HG02943 (cell line): ENCODE results near the gene LRP2.
"Not testable (repeated sequence)": the region's sequence is repeated elsewhere in the genome, so short reads cannot be mapped to it uniquely, and the experiment has no call there.

ENCODE experiments used
- ATAC-seq: cut with Tn5 transposase; IDR thresholded peaks from one replicate; pipeline ENCODE4 v1.9.1; 2021; ENCODE audit warnings: mild to moderate bottlenecking, low read depth, moderate library complexity; ENCODE audit not compliant: unreplicated experiment

LRP2 gene

GRCh38 chr2:169303579-169304305 lies 58.6 kb downstream of the LRP2 start:
- ATAC-seq: no peak

- ATAC-seq: no peak
Observed at GRCh38 chr2:169302364-169302763, 60.0 kb downstream of the LRP2 start.

- ATAC-seq: no peak
Observed at GRCh38 chr2:169301596-169302335, 60.6 kb downstream of the LRP2 start.

DNA sequence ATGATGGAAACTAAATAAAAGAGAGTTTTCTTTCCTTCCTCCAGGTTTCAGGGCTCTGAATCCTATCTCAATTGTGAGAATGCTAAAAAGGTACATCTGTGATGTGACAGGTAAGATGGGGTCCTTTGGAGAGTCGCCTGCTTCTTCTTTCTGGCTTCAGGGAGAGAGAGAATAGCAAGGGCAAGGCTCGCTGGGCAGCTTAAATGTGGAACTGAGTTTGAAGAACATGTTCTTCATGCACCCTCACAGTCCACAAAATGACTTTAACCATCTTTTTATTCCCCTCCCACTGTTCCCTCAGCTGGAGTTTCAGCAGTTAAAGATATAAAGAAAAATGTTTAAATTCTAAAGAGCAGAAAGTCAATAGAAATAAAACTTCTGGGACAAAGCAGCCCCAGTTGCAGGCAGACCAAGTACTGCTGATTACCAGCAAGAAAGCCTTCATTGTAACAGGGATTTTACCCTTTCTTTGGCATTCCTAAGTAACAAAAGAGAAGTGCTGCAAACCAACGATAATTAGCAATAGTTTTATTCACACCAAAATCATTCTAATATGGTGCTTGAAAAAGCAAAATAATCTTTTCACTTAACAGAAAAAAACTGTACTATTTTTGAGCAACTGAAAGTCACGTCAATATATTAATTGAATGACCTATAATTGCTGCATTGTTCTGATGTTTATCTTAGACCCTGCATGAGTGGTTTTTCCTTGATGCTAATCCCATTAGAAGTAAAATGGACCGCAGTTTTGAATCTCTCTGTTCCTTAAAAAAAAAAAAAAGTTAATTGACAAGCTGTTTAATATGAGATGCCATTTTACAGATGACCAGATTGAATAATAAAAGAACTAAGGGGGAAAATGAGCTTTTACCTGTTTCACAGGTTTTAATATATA lies 61.5 kb downstream of the LRP2 start:
- no peak for ATAC-seq

- ATAC-seq: no peak
Observed at GRCh38 chr2:169298007-169298406, 64.3 kb downstream of the LRP2 start.

- no peak for ATAC-seq
Observed at GRCh38 chr2:169294001-169294675, 68.2 kb downstream of the LRP2 start.

DNA sequence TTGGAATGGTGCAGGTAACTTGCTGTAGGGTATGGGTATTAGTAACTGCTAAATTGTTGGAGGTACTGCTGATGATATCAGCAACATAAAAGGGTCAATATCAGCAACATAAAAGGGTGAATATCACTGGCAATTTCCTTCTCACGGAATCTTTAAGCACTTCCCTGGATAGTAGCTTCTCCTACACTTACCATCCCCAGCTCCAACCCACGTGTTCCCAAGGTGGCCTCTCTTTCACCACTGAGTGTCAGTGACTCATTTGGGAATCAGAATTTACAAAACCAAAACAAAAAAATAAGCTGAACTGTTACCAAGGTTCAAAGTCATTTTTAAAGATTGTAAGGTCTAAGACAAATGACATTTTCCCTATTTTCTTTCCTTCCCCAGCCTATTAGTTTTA lies 70.8 kb downstream of the LRP2 start:
- no peak for ATAC-seq

- ATAC-seq: no peak
Observed at GRCh38 chr2:169290433-169290832, 71.9 kb downstream of the LRP2 start.

- ATAC-seq: no peak
Observed at GRCh38 chr2:169287666-169288065, 74.7 kb downstream of the LRP2 start.

DNA sequence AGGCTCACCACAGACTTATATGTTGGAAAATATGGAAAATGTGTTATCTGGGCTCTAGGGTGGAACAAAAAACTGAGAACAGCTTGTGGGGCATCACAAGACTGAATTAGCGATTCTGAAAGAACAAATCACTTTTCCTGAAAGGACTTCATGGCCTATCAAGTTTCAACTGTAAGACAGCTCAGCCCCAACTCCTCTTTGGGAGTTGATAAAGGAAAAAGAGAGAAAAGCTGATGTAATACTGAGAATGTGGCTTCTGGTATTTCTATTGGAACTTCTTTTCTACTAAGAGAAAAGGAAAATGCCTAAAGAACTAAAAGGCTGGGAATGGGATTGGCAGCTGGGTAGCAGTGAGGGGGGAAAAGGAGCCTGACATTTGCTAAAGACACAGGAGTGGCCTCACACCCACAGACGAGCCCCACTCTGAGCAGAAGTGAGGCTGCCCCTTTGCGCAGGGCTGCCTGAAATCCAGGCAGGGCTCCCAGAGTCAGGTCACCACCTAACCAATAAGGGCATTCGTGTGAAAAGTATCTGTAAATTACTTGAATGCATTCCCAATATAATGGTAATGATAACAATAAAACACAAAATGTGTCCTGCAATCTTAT lies 75.6 kb downstream of the LRP2 start:
- ATAC-seq: no peak

DNA sequence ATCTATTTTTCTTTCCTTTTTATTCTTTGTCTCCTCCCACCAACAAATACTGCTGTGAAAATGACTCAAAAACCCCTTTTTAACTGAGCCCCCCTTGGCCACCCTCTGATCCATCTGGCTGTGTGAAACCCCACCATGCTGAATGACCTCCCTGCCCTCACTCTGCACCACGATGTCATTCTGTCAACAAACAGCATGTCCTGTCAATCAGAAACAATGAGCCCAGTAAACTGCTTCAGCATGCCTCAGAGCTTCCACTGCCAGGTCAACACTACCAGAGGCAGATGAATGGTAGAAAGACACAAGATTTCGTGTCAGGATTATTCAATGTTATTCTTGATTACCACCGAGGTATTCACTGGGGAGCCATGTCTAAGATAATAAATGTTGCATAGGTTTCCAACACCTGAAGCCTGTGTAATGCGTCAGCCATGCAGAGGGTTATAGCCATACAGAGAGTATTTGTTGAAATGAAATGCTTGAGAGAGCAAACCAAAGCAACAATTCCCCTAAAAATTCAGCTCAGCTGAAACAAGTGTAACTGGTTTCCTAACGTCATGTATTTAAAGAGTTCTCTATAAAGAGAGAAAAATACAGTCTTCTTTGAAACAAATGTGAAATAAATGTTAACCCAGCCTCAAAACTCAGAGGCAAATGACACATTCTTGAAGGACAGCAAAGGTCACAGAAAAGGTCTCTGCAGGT lies 76.7 kb downstream of the LRP2 start:
- ATAC-seq: no peak

GRCh38 chr2:169280502-169280901 lies 81.8 kb downstream of the LRP2 start:
- ATAC-seq: no peak

DNA sequence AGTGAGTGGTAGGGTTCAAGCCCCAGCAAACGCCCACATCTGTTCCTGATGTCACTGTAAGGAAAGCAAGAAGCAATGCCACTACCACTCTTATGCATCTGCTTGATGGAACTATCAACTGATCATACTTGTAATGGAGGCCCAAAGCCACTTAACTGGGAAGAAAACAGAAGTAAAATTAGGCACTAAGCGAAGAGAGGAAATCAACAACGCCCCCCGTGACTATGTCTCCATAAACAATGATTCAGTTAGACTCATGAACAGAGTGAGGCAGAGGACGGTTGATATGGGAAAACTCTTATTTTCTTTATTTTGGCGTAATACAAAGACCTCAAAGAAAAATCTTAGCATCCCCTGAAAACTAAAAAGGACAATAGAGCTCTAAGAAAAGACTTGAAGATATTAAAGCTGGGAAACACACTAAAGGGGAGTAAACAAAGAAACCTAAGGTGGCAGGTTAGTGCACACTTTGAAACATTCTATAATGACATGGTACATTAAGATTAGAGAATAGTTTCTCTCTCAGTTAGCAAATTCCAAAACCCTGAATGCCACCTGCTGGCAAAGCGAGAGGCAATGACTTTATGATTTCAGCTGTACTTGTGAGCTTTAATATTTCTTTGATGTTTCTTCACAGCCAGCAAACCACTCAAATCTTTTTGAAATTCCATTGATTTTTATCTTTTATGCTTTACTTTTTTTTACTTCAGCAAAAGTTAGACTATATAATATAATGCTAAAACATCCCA lies 86.5 kb downstream of the LRP2 start:
- no peak for ATAC-seq

DNA sequence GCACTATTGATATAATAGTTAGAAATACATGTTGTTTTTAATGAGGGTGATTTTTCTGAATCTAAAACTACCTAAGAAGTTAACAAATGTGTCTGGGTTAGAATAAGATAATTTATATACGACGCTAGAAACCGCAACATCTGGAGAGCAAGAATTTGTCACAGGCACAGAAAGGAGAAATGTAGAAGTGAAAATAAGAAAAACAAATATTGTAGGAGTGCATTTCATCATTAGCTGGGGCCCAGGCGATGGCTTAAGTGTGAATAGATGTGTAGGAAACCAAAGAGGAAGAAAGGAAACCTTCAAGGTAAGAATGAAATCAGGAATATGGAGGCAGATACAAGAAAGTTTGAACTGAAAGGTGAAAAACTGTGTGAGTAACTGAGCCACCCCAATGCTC lies 90.3 kb downstream of the LRP2 start:
- ATAC-seq: no peak

- ATAC-seq: not testable (repeated sequence)
Observed at GRCh38 chr2:169270574-169270973, 91.8 kb downstream of the LRP2 start.

DNA sequence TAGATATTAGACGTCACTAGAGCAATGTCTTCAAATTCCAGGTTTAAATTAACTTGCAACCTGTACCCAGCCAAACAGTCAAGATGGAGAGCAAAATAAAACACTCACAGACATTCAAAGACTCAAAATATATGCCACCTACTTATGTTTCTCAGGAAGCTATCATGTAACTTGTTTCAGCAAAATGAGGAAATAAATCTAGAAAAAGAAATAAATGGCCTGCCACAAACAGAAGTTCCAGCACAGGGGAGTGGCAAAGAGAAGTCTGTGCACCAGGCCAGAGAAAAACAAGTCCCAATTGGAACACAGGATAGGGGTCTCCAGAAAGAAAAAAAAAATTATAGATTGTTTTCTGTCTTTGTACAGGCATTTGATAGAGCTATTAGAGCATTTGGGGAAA lies 96.7 kb downstream of the LRP2 start:
- no peak for ATAC-seq

DNA sequence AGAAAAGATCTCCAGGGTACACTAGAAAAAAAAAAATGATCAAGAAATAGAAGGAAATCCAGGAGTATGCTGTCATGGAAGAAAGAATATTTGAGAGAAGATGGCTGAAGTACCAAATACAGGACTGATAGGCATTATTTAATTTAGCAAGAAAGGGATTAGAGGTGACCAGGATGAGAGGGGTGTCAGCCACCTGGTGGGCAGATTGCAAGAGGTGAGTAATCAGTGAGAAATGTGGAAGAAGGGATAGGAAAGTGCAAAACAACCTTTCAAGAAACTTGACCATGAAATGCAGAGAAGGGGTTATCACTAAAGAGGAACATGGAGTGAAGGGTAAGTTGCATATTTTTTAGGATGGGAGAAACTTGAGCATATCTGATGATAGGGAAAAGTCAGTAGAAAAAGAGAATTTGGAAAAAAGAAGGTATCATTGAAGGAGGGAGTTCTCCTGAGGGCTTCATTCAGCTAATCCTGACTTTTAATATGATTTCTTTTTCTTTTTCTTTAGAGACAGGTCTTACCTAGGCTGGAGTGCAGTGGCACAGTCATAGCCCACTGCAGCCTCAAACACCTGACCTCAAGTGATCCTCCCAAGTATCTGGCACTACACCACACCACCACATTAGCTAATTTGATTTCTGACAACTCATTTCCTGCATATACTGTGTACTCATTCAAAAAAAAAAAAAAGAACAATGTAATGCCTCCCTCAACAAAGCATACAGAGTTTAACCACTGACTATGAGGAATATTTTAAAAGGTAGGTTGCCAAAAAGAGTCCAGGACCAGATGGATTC lies 101.3 kb downstream of the LRP2 start:
- ATAC-seq: no peak

- no peak for ATAC-seq
Observed at GRCh38 chr2:169260246-169260645, 102.1 kb downstream of the LRP2 start.
